GM18951 (cell line): Measurements from ENCODE around the gene PPP6R2.
"Not testable (repeated sequence)": the region's sequence is repeated elsewhere in the genome, so short reads cannot be mapped to it uniquely, and the experiment has no call there.

Source experiments
- POLR2A ChIP-seq: IDR thresholded peaks from 4 replicates; pipeline ENCODE4 v1.6.1; 2011; ENCODE audit warnings: mild to moderate bottlenecking; ENCODE audit not compliant: insufficient read length, insufficient read depth; ENCODE audit errors: extremely low read depth
- in situ Hi-C: fragments of 300-500 bp; cut with MboI; formaldehyde crosslinking; loops from one replicate; pipeline ENCODE4 v1.12.0; 2022; ENCODE audit warnings: low sequenced_read_pairs, mixed read lengths, inconsistent platforms; ENCODE audit not compliant: unreplicated experiment

The PPP6R2 gene

DNA sequence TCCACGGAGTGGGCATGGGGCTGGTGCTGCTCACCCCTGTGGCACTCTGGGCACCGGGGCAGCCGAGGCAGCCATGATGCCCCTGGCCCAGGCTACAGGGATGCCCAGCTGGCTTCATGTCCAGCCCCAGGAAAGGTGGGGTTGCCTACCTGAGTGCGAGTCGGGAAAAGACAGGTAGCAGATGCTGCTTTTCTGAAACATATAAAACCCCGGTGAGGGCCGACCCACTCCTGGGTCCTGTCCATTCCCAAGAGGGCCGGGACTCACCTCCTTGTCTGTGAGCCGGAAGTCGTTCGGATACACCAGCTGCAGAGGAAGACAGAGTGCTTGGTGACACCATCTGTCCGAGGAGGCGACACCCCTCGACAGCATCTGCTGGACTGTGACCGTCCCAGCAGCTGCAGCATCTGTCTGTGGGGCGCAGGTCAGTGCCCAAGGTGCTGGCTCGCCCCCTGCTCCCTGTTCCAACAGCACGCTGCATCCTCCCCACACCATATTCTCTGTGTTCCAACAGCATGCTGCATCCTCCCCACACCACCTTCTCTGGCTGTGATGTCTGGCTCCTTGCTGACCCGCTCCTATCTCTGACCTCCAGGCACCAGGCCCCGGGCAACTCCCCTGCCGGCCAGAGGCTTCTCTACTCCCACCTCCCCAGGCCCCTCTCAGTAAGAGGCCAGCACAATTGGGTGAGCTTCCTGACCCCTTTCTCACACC, 24.3 kb upstream of the PPP6R2 start:
- in situ Hi-C loops = no loop called here
- no peak for TF ChIP-seq POLR2A

DNA sequence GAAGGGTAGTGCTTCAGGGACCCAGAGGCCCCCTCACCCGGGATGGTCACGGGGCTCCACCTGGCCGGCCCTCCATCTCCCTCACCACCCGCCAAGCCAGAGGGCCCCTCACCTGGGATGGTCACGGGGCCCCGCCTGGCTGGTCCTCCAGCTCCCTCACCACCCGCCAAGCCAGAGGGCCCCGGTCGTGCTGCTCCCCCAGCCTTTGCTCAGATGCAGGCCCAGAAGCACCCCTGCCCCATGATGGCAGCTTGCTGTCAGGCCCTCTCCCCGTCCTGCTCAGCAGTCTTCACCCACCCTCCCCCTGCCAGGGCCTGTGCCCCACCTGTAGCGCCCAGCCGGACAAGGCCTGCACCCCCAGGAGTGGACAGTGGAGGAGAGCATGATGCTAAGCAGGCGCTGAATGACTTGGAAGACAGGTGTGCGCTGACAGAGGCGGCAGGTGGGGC, 23.6 kb upstream of the PPP6R2 start:
- no peak for TF ChIP-seq POLR2A
- in situ Hi-C loops = no loop called here

DNA sequence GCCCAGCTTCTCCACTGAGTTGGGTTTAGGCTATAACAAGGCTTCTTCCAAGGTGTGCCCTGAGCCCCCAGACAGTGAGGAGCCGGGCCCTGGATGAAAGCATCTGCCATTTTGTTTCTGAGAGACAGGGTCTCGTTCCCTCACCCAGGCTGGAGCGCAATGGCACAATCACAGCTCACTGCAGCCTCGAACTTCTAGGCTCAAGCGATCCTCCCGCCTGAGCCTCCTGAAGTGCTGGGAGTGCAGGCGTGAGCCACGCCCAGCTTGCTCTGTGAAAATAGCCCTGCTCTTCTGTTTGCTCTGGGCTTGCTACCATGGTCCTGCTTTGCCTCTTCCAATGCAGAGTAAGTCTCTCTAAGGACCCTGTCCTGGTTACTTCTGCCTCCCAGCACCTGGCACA, 23.0 kb upstream of the PPP6R2 start:
- in situ Hi-C loops = no loop called here
- TF ChIP-seq POLR2A = no peak

DNA sequence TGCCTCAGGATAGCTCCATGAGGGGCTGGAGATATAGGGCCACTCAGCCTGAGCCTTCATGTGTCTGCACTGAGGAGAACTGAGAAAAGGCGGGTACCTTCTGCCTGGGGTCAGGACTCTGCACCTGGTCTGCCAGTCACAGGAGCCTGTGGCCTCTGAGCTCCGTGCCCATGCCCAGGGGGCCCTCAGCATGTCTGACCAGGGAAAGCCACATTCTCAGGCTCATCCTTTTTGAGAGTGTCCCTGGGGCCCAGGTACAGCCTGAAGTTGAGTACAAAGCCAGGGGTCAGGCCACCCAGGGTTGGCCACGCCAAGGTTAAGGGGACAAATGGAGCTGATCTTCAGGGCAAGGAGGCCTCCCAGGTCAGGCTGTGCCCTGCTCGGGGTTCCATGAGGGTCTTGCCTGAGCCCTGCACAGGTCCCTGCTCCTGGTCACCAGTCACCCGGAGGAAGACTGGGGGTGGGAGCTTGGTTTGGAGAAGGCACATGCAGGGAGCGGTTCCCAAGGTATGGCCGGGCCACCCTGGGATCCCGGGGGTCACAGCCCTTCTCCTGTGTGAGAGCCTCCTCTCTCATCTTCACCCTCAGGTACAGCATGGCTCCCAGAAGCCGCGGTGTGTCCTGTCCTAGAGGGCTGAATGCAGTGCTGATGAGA, 22.3 kb upstream of the PPP6R2 start:
- no peak for TF ChIP-seq POLR2A
- in situ Hi-C loops = no loop called here

GRCh38 chr22:50322382-50323104, 20.6 kb upstream of the PPP6R2 start:
- in situ Hi-C loops = not testable (repeated sequence)

DNA sequence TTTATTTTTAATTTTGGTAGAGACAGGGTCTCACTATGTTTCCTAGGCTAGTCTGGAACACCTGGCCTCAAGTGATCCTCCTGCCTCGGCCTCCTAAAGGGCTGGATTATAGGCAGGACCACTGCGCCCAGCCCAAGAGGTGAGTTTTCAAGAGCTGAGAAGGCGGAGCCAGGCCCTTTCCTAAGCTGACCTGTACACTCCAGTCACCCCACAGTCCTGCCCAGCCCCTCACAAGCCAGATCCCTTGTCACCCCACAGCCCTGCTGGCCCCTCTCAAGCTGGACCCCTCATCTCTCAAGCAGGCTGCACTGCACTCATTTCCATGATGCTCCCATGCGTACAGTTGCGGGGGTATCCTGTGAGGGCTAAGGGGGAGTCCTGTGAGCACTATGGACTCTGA, 19.2 kb upstream of the PPP6R2 start:
- in situ Hi-C loops = no loop called here
- no peak for TF ChIP-seq POLR2A

DNA sequence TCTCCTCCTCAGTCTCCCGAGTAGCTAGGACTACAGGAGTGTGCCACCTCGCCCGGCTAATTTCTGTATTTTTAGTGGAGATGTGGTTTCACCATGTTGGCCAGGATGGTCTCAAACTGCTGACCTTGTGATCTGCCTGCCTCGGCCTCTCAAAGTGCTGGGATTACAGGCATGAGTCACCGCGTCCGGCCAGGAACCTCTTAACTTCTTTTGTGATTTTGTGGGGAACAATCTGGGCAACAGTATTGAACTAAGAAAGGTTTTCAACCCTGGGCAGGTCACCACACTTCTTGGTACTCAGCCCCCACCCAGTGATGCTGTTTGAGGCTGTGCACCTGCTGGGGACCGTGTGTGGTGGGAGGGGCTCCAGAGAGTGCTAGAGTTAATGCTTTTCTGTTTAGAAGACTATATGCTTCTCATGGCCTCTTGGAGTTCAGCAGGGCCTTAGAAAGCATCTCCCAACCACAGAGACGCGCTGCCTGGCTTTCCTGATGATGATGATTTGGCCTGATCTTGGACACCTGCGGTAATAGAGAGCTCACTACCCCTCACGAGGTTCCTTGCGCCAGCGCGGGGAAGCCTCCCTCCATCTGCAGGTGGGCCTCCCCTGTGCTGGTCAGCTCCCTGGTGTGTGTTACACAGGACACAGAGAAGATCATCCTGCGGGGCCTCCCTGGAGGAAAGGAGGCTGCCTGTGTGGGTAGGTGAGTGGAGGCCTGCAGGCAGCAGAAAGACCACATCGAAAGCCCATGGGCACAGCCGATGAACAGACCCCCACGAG, 17.5 kb upstream of the PPP6R2 start:
- TF ChIP-seq POLR2A = no peak
- in situ Hi-C loops = loop anchor here (5.0 kb wide), 1 partner anchor 53 kb away; the partner anchor contains the start of gene MAPK11

GRCh38 chr22:50326225-50326955, 16.7 kb upstream of the PPP6R2 start:
- in situ Hi-C loops = loop anchor here (5.0 kb wide), 1 partner anchor 54 kb away; the partner anchor contains the start of gene MAPK11
- no peak for TF ChIP-seq POLR2A

GRCh38 chr22:50326956-50327710, 16.0 kb upstream of the PPP6R2 start, which contains the start of gene DENND6B:
Gene DENND6B (minus strand): TSS chr22:50327012. CDS start chr22:50326988, 24 bp downstream.
- TF ChIP-seq POLR2A = peak; percentile 85
- in situ Hi-C loops = loop anchor here (5.0 kb wide), 1 partner anchor 55 kb away; the partner anchor contains the start of gene MAPK11

DNA sequence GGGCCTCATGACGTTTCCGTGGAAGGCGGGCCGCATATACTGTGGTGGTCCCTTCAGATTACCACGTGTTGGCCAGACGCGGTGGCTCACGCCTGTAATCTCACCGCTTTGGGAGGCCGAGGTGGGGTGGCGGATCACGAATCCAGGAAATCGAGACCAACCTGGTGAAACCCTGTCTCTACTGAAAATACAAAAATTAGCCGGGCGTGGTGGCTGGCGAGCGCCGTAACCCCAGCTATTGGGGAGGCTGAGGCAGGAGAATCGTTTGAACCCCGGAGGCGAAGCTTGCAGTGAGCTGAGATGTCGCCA, 15.5 kb upstream of the PPP6R2 start:
- TF ChIP-seq POLR2A = no peak
- in situ Hi-C loops = loop anchor here (5.0 kb wide), 1 partner anchor 55 kb away; the partner anchor contains the start of gene MAPK11

DNA sequence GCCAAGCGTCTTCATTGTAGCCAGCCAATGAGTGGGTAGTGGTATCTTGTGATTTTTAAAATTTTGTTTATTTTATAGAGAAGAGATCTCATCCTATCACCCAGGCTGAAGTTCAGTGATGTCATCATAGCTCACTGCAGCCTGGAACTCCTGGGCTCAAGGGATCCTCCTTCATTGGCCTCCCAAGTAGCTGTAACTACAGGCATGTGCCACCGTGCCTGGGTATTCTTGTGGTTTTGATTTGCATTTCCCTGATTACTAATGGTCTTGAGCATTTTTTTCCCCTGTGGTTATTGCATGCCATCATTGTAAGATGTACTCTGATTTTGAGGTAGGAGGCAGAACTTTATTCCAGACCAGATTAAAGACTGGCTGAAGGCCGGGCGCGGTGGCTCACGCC, 13.9 kb upstream of the PPP6R2 start:
- in situ Hi-C loops = loop anchor here (5.0 kb wide), 1 partner anchor 57 kb away; the partner anchor contains the start of gene MAPK11

GRCh38 chr22:50334433-50334832, 8.7 kb upstream of the PPP6R2 start:
- in situ Hi-C loops = not testable (repeated sequence)

More for the DNA sequence above, 13.9 kb upstream of the PPP6R2 start:
- TF ChIP-seq POLR2A = no peak
